Tibial nerve (tissue), 4 donors: ENCODE results near the gene RELN. TPM values are rescaled to one million over a fixed set of nuclear protein-coding genes. Genes with fewer than 3 reads are reported as not detected.
"Not testable (repeated sequence)": the region's sequence is repeated elsewhere in the genome, so short reads cannot be mapped to it uniquely, and the experiment has no call there.

Source experiments
- DNase-seq, 2 donors: peaks; one replicate each; pipeline ENCODE4 v3.0.0-alpha.2; 2019; ENCODE audit warnings: low spot score in 2 of 2
- H3K27ac ChIP-seq, 4 donors: fragments of 200-600 bp; sonication (generic) in 3 of 4; one replicate each; pipeline ENCODE4 v1.5.1; 2017 to 2019; ENCODE audit warnings: mild to moderate bottlenecking in 1 of 4
- H3K27me3 ChIP-seq, 2 donors: fragments of 200-600 bp; sonication (generic) in 1 of 2; one replicate each; pipeline versions ENCODE4 v1.5.1 to v1.6.0; 2017 to 2019
- H3K36me3 ChIP-seq, 3 donors: fragments of 200-600 bp; sonication (generic); one replicate each; pipeline ENCODE4 v1.5.1; 2018 to 2019
- H3K4me1 ChIP-seq, 4 donors: fragments of 200-600 bp; sonication (generic) in 3 of 4; one replicate each; pipeline ENCODE4 v1.5.1; 2017 to 2019
- H3K4me3 ChIP-seq, 4 donors: fragments of 200-600 bp; sonication (generic) in 3 of 4; one replicate each; pipeline ENCODE4 v1.5.1; 2017 to 2019; ENCODE audit warnings: mild to moderate bottlenecking in 1 of 4, moderate library complexity in 1 of 4
- H3K9me3 ChIP-seq, 4 donors: fragments of 200-600 bp; sonication (generic) in 3 of 4; one replicate each; pipeline ENCODE4 v1.5.1; 2017 to 2019
- CTCF ChIP-seq, 5 experiments: fragments of 200-600 bp in 3 of 5; fragments of 450-650 bp in 2 of 5; sonication (generic) in 3 of 5; IDR thresholded peaks; one replicate each; pipeline ENCODE4 v1.5.1; 2016 to 2019; ENCODE audit warnings: antibody characterized with exemption in 5 of 5, mild to moderate bottlenecking in 3 of 5, moderate library complexity in 2 of 5
- EP300 ChIP-seq, 2 donors: sonication (generic); formaldehyde crosslinking; IDR thresholded peaks; one replicate each; pipeline ENCODE4 v1.6.1; 2017; ENCODE audit warnings: antibody characterized with exemption in 2 of 2, mild to moderate bottlenecking in 1 of 2
- POLR2A ChIP-seq, 2 donors: fragments of 450-650 bp; IDR thresholded peaks; one replicate each; pipeline ENCODE4 v1.6.1; 2017; ENCODE audit warnings: antibody characterized with exemption in 2 of 2, mild to moderate bottlenecking in 2 of 2, moderate library complexity in 2 of 2
- WGBS, 2 donors: methylation state at CpG; one replicate each; pipeline ENCODE4 v1.1.5; 2018; 5-methylcytosine and 5-hydroxymethylcytosine counted together
- total RNA-seq, 4 donors: library from RNA; depleted of rRNA; stranded (reverse); fragments of >200 nt; gene quantifications; one replicate each; pipeline ENCODE4 v1.1.0, GENCODE V29; 2016

The RELN gene
- total RNA-seq, 4 donors from 2014 or later: 80.4 to 117 (median 102) TPM

GRCh38 chr7:103521937-103522336, 467.5 kb downstream of the RELN start:
- Histone ChIP-seq H3K4me3 (no peak overlapping the region), H3K9me3 (no peaks in the 10 kb centered on the region), H3K4me1 (peaks cover 0 to 6% (median 0%) of the 10 kb centered on the region in 4 donors), H3K36me3 (no peaks in the 10 kb centered on the region), H3K27me3 (no peaks in the 10 kb centered on the region), H3K27ac (no peak overlapping the region)
- WGBS, 2 donors: 57 to 60% methylated on average over 6 of the region's 6 CpGs
- TF ChIP-seq POLR2A (IDR thresholded peaks at IDR 0.05): no peak
- no peak for TF ChIP-seq CTCF (IDR thresholded peaks at IDR 0.05)
- TF ChIP-seq EP300 (IDR thresholded peaks at IDR 0.05): no peak
- DNase-seq: no peak

GRCh38 chr7:103504505-103505135, 484.8 kb downstream of the RELN start:
- Histone ChIP-seq H3K27me3 (no peaks in the 10 kb centered on the region), H3K27ac (no peak overlapping the region), H3K36me3 (peaks cover 0 to 10% (median 0%) of the 10 kb centered on the region in 3 donors), H3K9me3 (no peaks in the 10 kb centered on the region), H3K4me3 (no peak overlapping the region), H3K4me1 (no peaks in the 10 kb centered on the region)
- TF ChIP-seq EP300 (IDR thresholded peaks at IDR 0.05): no peak
- TF ChIP-seq CTCF (IDR thresholded peaks at IDR 0.05): no peak
- no peak for TF ChIP-seq POLR2A (IDR thresholded peaks at IDR 0.05)
- 78 to 80% methylated on average over 12 to 13 of the region's 13 CpGs for WGBS, 2 donors
- DNase-seq: no peak

- H3K4me3 ChIP-seq: no peak overlapping the region
- TF ChIP-seq CTCF (IDR thresholded peaks at IDR 0.05) (no peak), EP300 (IDR thresholded peaks at IDR 0.05) (no peak), POLR2A (IDR thresholded peaks at IDR 0.05) (no peak)
- H3K9me3 ChIP-seq: no peaks in the 10 kb centered on the region
- H3K4me1 ChIP-seq: no peaks in the 10 kb centered on the region
- peaks cover 0 to 10% (median 0%) of the 10 kb centered on the region in 3 donors for H3K36me3 ChIP-seq
- H3K27me3 ChIP-seq: no peaks in the 10 kb centered on the region
- no peak for DNase-seq
- WGBS, 2 donors: 39 to 60% methylated on average over 4 of the region's 4 CpGs
- no peak overlapping the region for H3K27ac ChIP-seq
These were observed 488.3 kb downstream of the RELN start for GRCh38 chr7:103501206-103501605.

- H3K4me1 ChIP-seq: no peaks in the 10 kb centered on the region
- DNase-seq: no peak
- no peaks in the 10 kb centered on the region for H3K9me3 ChIP-seq
- H3K36me3 ChIP-seq: peaks cover 0 to 2% (median 0%) of the 10 kb centered on the region in 3 donors
- no peaks in the 10 kb centered on the region for H3K27me3 ChIP-seq
- WGBS, 2 donors: 43 to 49% methylated on average over 1 of the region's 1 CpG
- no peak overlapping the region for H3K4me3 ChIP-seq
- no peak overlapping the region for H3K27ac ChIP-seq
- no peak for TF ChIP-seq EP300 (IDR thresholded peaks at IDR 0.05)
- no peak for TF ChIP-seq POLR2A (IDR thresholded peaks at IDR 0.05)
These were observed 489.5 kb downstream of the RELN start for GRCh38 chr7:103499976-103500375.

- H3K9me3 ChIP-seq: no peaks in the 10 kb centered on the region
- no peaks in the 10 kb centered on the region for H3K27me3 ChIP-seq
- WGBS, 2 donors: 78 to 85% methylated on average over 4 of the region's 4 CpGs
- no peak for DNase-seq
- H3K27ac ChIP-seq: no peak overlapping the region
- H3K4me1 ChIP-seq: no peaks in the 10 kb centered on the region
- TF ChIP-seq POLR2A (IDR thresholded peaks at IDR 0.05): no peak
- TF ChIP-seq CTCF (IDR thresholded peaks at IDR 0.05): no peak
- TF ChIP-seq EP300 (IDR thresholded peaks at IDR 0.05): no peak
- H3K36me3 ChIP-seq: peaks cover 0 to 31% (median 0%) of the 10 kb centered on the region in 3 donors
- no peak overlapping the region for H3K4me3 ChIP-seq
These were observed 502.0 kb downstream of the RELN start for GRCh38 chr7:103487419-103487818.

- peaks cover 0 to 37% (median 0%) of the 10 kb centered on the region in 3 donors for H3K36me3 ChIP-seq
- not testable (repeated sequence) for DNase-seq, H3K4me1 ChIP-seq, H3K27me3 ChIP-seq, H3K27ac ChIP-seq, H3K4me3 ChIP-seq, H3K9me3 ChIP-seq
- 93 to 94% methylated on average over 3 of the region's 3 CpGs for WGBS, 2 donors
These were observed 502.6 kb downstream of the RELN start for GRCh38 chr7:103486873-103487272.
